Endothelial cell (in vitro differentiated cells): ENCODE data around the gene ITGA8. TPM values are rescaled to one million over a fixed set of nuclear protein-coding genes. Genes with fewer than 3 reads are reported as not detected.

ENCODE experiments used
- DNase-seq: peaks from one replicate; pipeline ENCODE4 v3.0.0; 2021; ENCODE audit warnings: low spot score
- H3K27ac Mint-ChIP-seq: one replicate; pipeline ENCODE4 v1.8.0; 2021; ENCODE audit warnings: mixed read lengths, inconsistent platforms; ENCODE audit not compliant: unreplicated experiment
- H3K27me3 Mint-ChIP-seq: one replicate; pipeline ENCODE4 v1.8.0; 2021; ENCODE audit warnings: mild to moderate bottlenecking, moderate library complexity, mixed read lengths, inconsistent platforms; ENCODE audit not compliant: unreplicated experiment
- H3K36me3 Mint-ChIP-seq: one replicate; pipeline ENCODE4 v1.8.0; 2021; ENCODE audit warnings: mild to moderate bottlenecking, low read depth, mixed read lengths, inconsistent platforms; ENCODE audit not compliant: unreplicated experiment
- H3K4me1 Mint-ChIP-seq: one replicate; pipeline ENCODE4 v1.8.0; 2021; ENCODE audit warnings: mild to moderate bottlenecking, mixed read lengths, inconsistent platforms; ENCODE audit not compliant: unreplicated experiment
- H3K4me3 Mint-ChIP-seq: one replicate; pipeline ENCODE4 v1.8.0; 2021; ENCODE audit warnings: mild to moderate bottlenecking, mixed read lengths, inconsistent platforms; ENCODE audit not compliant: unreplicated experiment
- H3K9me3 Mint-ChIP-seq: one replicate; pipeline ENCODE4 v1.8.0; 2021; ENCODE audit warnings: mixed read lengths, inconsistent platforms; ENCODE audit not compliant: unreplicated experiment
- total RNA-seq: library from RNA; stranded (reverse); fragmentation: NEBNext Ultra II Directional; extraction: Animal tissue kit (Norgen Biotek cat#: 25700); gene quantifications from one replicate; pipeline ENCODE4 v1.2.1, GENCODE V29; 2021; ENCODE audit not compliant: unreplicated experiment
- TF ChIP-seq, protein P1 (sequence below): fragments of 200-600 bp; sonication (generic); IDR thresholded peaks from one replicate; pipeline ENCODE4 v1.5.0; 2021; ENCODE audit warnings: antibody characterized with exemption; ENCODE audit not compliant: unreplicated experiment

The ITGA8 gene
- total RNA-seq, 1 donor from 2014 or later, result 0.51 TPM

DNA sequence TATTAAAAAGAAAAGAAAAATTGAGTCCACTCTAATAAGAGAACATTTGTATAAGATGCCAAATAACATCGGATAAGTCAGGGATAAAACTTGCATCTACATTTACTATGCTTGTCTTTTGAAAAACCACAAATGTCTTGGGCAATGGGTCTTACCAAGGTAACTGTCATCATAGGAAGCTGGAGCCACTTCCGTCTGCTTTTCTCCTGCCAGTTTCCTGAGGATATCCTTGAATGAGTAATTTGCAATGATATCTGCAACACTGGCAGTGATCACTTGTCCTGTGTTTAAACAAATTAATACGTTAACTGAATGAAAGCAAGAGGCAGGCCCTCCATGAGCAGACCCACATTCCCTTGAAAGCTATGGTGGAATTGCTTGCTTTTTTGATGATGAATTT lies 47.3 kb downstream of the ITGA8 start:
- Mint-ChIP-seq H3K36me3 (peaks cover 4% of the 10 kb centered on the region), H3K27ac (peak overlapping the region; percentile 80), H3K27me3 (no peaks in the 10 kb centered on the region), H3K4me3 (peak overlapping the region; percentile 21), H3K4me1 (peaks cover 24% of the 10 kb centered on the region), H3K9me3 (peaks cover 8% of the 10 kb centered on the region)
- no peak for DNase-seq
- TF ChIP-seq, protein P1, sequence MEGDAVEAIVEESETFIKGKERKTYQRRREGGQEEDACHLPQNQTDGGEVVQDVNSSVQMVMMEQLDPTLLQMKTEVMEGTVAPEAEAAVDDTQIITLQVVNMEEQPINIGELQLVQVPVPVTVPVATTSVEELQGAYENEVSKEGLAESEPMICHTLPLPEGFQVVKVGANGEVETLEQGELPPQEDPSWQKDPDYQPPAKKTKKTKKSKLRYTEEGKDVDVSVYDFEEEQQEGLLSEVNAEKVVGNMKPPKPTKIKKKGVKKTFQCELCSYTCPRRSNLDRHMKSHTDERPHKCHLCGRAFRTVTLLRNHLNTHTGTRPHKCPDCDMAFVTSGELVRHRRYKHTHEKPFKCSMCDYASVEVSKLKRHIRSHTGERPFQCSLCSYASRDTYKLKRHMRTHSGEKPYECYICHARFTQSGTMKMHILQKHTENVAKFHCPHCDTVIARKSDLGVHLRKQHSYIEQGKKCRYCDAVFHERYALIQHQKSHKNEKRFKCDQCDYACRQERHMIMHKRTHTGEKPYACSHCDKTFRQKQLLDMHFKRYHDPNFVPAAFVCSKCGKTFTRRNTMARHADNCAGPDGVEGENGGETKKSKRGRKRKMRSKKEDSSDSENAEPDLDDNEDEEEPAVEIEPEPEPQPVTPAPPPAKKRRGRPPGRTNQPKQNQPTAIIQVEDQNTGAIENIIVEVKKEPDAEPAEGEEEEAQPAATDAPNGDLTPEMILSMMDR, result no peak

DNA sequence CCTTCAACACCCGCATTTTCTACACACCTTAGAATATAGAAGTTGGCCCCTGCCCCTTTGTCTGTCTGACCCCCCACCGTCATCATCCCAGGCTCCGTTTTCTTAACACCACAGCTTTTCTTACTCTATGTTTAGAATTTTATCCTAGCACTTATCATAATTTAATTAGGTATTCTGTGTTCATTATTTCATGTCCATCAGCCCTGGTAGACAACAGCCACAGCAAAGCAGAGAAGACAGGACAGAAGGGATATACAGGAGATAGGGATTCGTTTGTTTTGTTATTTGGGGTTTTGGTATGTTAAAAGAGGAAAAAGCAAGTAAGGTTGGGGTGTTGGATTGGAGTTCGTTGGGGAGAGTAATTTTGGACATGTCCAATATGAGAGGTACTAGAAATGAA lies 48.8 kb downstream of the ITGA8 start:
- peaks cover 24% of the 10 kb centered on the region for H3K4me1 Mint-ChIP-seq

DNA sequence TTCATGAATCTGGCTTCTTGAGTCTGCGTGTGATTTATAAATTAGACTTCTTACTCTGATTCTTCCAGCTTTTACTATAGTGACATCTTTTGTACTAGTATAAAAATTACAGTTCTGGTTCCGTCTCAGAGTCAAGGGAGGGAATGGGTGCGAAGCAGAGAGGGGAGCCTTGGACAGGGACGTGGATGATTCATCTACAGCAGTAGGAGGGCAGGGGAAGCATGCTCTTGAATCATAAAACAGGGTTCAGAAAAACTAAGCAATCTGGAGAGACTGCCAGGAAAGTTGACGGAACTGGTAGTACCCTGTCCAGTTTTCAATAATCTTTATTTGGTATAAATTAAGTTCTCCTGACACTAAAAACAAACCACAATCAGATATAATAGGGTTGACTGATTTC lies 58.1 kb downstream of the ITGA8 start:
- no peaks in the 10 kb centered on the region for H3K9me3 Mint-ChIP-seq

More for the DNA sequence above, 48.8 kb downstream of the ITGA8 start:
- no peaks in the 10 kb centered on the region for H3K27me3 Mint-ChIP-seq
- peak overlapping the region; percentile 46 for H3K27ac Mint-ChIP-seq
- no peak for DNase-seq
- no peak overlapping the region for H3K4me3 Mint-ChIP-seq
- peaks cover 8% of the 10 kb centered on the region for H3K9me3 Mint-ChIP-seq
- TF ChIP-seq, protein P1, result no peak
- H3K36me3 Mint-ChIP-seq, result peaks cover 4% of the 10 kb centered on the region

DNA sequence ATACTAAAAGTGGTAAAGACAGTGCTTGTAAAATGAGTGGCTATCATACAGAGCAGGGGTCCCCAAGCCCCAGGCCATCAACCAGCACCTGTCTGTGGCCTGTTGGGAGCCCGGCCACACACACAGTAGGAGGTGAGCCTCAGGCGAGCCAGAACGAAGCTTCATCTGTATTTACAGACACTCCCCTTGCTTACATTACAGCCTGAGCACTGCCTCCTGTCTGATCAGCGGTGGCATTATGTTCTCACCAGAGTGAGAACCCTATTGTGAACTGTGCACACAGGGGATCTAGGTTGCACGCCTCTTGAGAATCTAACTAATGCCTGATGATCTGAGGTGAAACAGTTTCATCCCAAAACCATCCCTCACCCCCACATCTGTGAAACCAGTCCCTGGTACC lies 58.7 kb downstream of the ITGA8 start:
- H3K27ac Mint-ChIP-seq, result no peak overlapping the region

More for the DNA sequence above, 58.1 kb downstream of the ITGA8 start:
- peaks cover 2% of the 10 kb centered on the region for H3K27me3 Mint-ChIP-seq
- DNase-seq, result no peak
- no peaks in the 10 kb centered on the region for H3K36me3 Mint-ChIP-seq
- no peaks in the 10 kb centered on the region for H3K4me1 Mint-ChIP-seq
- H3K4me3 Mint-ChIP-seq, result no peak overlapping the region
- H3K27ac Mint-ChIP-seq, result no peak overlapping the region
- TF ChIP-seq, protein P1, result no peak

DNA sequence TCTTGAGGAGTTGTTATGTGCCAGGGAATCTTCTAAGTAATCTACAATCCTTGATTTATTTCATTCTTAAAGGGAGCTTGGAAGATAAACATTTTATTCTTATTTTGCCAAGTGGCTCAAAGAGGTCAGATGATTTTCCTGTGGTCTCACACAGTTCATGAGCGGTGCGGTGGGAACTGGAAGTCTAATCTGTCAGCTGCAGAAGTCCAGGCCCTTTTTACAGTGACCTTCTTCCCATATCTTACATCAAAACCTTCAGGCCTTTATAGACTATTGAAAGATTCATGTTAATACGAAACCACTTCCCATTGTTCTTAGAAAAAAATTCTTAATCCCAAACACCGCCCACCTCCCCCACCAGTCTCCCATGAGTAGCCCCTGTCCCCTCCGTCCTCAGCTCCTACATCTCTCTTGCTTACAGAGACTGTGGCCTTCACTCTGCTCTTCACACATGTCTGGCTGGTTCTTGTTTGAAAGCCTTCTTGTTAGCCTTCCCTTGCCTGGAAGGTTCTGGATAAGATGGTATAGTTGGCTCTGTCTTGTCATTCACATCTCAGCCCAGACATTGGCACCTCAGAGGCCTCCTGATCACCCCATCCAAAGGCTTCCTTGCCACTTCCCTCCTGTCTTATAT lies 61.5 kb downstream of the ITGA8 start:
- H3K4me1 Mint-ChIP-seq, result no peaks in the 10 kb centered on the region
- TF ChIP-seq, protein P1, result no peak
- H3K36me3 Mint-ChIP-seq, result no peaks in the 10 kb centered on the region
- peaks cover 2% of the 10 kb centered on the region for H3K27me3 Mint-ChIP-seq
- no peak overlapping the region for H3K4me3 Mint-ChIP-seq
- H3K27ac Mint-ChIP-seq, result no peak overlapping the region
- H3K9me3 Mint-ChIP-seq, result no peaks in the 10 kb centered on the region
- no peak for DNase-seq

More for the DNA sequence above, 58.7 kb downstream of the ITGA8 start:
- H3K4me1 Mint-ChIP-seq, result no peaks in the 10 kb centered on the region
- TF ChIP-seq, protein P1, result no peak
- H3K36me3 Mint-ChIP-seq, result no peaks in the 10 kb centered on the region
- no peak for DNase-seq
- H3K27me3 Mint-ChIP-seq, result peaks cover 2% of the 10 kb centered on the region
- H3K9me3 Mint-ChIP-seq, result no peaks in the 10 kb centered on the region
- no peak overlapping the region for H3K4me3 Mint-ChIP-seq
